HG02870 (cell line): ENCODE results near the gene DOC2A.
A peak's percentile ranks its signal among the peaks of the same experiment; 100 is the strongest.

ENCODE experiments used
- ATAC-seq: cut with Tn5 transposase; IDR thresholded peaks from one replicate; pipeline ENCODE4 v1.9.1; 2021; ENCODE audit warnings: mild to moderate bottlenecking, moderate library complexity; ENCODE audit not compliant: unreplicated experiment

The DOC2A gene

DNA sequence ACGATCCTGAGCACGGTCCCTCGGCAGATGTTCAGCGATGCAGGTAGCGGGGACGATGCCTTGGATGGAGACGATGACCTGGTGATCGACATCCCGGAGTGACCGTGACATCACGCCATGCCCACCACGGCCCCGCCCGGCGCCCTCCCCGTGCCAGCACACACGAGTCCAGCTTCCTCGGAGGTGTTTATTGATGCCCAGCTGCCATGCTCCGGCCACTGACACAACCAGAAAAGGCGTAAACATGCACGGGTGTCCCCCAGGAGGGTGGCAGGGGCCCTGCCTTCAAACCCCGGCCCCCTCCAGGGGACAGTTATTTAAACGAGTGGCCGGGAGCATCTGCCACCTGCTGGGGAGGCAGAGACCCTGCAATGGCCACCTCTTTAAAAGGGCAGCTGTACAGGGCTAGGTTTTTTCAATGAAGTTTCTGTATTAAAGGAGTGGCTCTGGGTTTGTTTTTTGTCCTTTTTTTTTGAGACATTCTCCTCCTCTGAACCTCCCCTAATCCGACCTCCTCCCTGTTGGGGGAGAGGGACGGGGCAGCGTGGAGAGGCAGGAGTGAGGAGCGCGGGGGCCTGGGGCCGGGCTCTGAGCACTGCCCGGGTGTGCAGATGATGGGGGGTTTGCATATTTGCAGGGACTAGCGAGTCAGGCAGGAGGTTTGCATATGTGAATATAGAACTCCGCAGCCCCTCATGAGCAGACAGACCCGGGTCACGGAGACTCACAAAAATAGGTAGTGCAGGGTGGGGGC is 5.3 kb downstream of the DOC2A start:
- ATAC-seq, result no peak

DNA sequence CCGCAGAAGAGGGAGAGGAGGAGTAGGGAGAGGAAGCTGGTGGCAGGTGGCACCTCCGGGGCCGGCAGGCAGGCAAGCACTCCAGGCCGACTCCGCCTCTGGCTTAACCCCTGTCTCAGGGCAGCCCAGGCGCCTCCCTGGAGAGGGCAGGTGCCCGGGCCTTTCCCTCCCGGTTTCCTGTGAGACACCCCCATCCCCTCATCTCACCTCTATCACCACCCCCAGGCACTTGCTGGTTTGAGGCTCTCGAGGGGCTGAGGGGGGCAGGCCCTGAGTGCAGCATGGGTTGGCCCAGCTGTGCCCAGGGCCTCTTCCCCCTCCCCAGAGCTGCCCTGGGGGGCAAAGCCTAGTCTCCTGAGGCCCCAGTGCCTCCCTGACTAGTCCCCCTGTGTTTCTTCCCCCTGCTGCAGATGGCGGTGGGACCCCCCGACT is 6.0 kb downstream of the DOC2A start:
- ATAC-seq, result no peak

DNA sequence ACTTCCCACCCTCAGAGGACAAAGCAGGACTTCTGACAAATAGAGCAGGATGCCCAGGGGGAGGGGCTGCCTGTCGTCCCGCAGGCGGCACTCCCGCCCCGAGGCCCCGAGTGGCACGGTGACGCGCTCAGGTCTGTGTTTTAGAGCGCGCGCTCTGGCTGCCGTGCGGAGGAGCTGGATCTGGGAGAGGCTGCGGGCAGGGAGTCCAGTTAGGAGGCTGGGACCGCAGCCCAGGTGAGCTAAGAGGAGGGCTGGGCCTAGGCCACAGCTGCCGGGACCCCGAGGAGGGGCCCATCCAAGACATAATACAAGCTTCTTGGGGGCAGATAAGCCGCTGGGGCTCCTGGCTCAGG is 6.4 kb downstream of the DOC2A start:
- no peak for ATAC-seq

DNA sequence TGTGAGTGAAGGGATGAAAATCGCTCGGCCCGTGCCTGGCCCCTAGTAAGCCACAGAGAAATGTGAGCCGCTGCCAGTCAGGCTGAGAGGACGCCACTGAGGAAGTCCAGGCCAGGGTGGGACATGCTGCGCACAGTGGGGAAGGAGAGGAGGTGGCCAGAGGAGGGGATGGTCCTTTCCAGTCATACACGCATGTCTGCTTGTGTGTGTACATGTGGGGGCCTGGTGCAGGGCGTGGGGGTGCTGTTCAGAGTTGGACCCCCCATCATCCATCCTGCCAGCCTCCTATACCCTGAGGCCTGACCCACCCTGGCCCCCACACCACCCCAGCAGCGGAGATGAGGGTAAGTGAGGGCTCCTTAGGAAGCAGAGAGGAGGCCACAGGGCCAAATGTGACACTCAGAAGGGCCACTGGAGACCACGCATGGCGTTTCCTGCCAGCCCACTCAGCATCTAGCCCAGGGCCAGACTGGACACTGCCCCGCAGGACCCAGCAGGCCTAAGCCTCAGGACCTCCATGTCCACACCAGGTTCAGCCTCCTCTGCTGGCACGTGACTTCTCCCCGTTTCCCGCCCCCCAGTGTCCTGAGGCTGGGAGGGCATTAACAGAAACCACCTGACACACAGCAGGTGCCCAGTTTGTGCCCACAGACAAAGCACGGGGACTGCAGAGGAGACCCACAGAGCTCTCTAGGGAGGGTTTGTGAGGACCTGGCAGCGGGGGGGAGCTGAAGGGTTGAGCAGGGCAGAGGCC is 7.0 kb downstream of the DOC2A start:
- no peak for ATAC-seq

DNA sequence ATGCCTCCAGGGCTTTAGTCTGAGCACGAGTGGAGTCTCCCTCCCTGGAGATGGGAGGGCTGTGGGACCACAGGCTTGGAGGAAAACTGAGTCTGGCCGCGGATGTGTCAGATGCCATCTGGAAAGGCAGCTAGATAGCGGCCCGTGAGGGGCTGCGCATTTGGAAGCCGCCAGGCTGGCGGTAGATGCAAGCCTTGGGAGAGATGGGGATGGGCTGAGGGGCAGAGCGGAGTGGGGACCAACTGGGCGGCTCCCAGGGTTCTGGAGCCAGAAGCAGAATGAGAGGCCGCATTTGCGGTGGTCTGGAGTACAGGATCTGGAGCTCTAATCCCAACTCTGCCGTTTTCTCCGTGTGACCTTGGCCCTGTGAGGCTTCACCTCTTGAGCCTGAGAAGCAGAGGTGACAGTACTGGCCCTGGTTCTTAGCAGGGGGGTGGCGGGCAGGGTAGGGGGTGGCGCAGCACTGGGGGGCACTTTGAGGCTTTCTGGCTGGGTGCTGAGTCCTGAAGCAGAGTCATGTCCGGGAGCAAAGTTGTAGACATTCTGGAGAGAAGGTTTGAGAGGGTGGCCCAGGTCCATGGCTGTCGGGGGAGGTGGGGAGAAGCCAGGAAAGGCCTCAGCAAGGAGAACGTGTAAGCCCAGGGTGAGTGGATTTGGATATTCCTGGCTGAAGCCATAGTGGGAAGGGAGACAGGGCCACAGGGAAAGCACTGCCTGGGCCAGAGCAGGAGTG is 8.0 kb downstream of the DOC2A start:
- ATAC-seq, result no peak

DNA sequence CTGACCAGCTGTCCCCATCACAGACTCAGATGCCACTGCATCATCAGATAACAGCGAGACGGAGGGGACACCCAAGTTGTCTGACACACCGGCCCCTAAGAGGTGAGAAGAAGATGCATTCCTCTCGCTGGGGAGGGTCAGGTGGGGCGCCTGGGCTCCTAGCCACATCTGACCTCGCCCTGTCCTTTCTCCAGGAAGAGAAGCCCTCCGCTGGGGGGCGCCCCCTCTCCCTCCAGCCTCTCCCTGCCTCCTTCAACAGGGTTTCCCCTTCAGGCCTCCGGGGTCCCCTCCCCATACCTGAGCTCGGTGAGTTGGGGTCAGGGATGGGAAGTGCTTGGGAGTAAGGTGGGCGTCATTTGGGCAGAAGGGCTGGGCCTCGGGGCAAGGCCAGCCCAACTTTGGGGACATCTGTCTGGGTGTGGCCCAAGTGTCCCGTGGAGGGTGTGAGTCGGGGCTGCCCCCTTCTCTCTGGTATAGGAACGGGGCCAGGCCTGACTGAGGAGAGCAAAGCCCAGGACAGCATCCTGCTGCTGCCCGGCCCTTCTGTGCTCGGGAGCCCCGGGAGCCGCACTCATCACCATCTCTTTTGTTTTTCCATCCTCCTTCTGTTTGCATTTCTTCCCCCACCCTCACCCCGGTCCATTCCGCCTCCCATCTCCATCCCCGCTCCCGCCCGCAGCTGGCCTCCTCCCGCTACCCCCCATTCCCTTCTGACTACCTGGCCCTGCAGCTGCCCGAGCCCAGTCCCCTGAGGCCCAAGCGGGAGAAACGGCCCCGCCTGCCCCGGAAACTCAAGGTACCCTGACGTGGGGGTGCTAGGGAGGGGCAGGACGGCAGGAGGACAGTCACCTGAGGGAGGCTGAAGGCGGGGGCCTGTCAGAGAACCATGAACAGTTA is 9.8 kb downstream of the DOC2A start:
- ATAC-seq, result no peak

DNA sequence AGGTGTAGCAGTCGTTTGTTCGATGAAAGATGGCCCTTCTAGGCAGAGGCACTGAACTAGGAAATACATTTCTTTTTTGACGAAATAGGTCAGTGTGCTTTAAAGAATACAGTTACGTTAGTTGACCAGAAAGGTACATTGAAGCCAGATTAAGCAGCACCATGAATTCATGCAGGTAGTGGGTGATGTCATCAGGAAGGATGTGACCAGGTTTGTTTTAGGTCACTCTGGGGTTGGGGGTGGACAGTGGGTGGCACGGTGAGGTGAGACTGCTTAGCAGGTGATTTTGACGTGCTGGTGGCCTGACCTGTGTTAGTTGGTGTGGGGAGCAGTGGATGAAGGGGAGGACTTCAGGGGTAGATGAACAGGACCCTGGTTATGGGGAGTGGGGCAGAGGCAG is 11.2 kb downstream of the DOC2A start:
- no peak for ATAC-seq

DNA sequence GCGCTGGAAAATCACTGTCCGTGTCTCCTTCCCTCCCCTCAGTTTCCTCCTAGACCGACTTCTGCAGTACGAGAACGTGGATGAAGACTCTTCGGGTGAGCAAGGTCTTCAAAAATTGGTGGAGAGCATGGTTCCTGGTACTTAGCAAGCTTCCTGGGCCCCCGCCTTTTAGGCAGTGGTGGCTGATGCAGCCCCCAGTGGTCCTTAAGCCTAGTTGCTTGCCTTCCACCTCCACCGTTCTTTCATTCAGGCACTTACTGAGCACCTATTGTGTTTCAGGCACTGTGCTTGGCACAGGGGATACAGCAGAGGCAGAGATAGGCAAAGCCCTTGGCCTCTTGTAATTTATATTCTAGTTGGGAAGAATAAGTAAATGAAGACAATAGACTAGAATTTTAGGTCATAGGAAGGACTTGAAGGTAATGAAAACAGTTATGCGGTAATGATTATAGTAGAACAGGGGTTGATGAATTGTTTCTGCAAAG is 14.0 kb downstream of the DOC2A start:
- ATAC-seq, result no peak

DNA sequence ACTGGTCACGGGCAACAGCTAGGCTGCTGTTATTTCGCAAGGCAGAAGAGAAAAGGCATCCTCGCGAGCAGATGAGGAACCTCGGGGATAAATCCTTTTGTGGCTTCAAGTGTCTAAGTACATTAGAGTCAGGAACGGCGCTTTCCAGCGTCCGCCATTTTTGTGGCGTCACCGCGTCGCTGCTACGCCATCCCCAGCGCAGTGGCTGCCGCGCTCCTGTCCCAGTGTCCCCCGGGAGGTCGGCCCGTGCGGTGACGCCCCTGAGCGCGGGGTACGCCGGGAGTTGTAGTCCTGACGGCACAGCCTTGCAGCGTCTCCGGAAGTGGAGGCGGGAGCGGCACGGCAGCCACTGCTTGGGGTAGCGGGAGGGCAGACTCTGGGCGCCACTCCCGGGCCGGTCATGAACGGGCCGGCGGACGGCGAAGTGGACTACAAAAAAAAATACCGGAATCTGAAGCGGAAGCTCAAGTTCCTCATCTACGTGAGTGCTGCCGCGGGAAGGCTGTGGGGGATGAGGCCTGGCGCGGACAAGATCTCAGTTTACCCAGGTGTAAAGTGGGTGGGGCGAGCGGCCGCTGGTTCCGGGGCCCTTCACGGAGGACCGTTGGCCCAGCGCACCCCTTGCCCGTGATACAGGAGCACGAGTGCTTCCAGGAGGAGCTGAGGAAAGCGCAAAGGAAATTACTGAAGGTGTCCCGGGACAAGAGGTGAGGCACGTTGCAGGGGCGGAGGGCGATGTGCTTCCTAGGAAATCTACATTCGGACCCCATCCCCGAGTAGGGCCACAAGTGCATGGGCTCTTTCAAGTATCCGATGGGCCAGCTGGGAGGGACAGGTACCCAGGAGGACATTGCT is 14.7 kb downstream of the DOC2A start, which contains the start of gene INO80E:
Gene INO80E (plus strand): TSS at position 331 of the 855 bp plus-strand sequence. CDS start 70 bp downstream, at position 401.
- ATAC-seq, result peak; percentile 84

DNA sequence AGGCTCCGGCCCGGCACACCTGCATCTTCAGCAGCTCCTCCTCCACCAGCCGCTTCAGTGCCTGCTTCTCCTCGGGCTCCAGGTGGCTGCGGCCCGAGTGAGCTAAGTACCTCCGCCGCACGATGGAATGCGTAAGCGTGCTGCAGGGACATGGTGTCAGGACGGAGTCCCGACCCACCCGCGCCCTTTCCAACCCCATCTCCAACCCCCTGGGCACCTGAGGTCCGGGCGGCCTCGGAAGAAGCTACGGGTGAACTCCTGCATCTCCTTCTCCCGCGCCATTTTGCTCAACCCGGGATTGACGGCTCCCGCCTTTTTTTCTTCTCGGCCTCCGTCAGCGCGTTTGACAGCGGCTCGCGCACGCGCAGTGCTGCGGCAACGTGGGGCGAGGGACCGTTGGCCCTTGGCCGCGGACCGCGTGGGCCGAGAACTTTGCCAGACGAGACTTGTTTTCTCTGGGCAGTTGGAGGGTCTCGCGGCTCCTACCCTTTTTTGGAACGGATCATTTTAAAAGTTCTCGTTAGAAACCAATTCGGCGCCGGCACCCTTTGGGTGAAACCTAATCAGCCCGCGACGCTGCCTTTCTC is 15.4 kb downstream of the DOC2A start, which contains the start of gene HIRIP3:
Gene HIRIP3 (minus strand): TSS at position 294 of the 587 bp plus-strand sequence. CDS start 12 bp downstream, at position 282.
- peak; percentile 44 for ATAC-seq

DNA sequence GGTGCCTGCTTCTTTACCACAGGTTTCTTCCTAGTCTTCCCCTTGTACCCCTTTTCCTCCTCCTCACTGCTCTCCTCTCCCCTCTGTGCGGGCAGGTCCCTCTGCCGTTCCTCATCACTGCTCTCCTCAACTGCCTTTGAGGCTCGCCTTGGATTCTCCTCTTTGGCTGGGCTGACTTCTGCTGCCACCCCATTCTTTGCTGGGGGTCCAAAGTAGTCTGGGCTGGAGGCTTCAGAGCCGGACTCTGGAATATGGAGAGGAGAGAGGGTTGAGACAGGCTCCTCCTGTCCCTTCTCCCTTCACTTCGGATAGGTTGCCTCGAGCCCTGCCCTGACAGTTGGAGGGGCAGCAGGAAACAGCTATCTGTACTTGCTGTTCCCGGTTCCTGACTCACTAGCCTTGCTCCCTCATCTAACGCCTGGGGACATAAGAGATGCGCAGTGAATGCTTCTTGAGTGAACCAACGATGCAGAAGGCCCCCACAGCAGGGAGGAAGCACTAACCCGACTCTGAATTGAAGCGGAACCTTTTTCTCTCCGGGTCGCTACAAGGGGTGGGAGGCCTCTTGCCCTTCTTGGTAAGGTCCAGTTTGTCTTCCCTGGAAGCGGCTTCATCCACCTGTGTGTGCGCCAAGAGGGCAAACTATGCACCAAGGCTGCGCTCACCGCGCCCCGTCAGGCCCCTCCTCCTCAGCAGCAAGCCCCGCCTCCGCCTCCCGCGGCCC is 16.1 kb downstream of the DOC2A start:
- ATAC-seq, result no peak

DNA sequence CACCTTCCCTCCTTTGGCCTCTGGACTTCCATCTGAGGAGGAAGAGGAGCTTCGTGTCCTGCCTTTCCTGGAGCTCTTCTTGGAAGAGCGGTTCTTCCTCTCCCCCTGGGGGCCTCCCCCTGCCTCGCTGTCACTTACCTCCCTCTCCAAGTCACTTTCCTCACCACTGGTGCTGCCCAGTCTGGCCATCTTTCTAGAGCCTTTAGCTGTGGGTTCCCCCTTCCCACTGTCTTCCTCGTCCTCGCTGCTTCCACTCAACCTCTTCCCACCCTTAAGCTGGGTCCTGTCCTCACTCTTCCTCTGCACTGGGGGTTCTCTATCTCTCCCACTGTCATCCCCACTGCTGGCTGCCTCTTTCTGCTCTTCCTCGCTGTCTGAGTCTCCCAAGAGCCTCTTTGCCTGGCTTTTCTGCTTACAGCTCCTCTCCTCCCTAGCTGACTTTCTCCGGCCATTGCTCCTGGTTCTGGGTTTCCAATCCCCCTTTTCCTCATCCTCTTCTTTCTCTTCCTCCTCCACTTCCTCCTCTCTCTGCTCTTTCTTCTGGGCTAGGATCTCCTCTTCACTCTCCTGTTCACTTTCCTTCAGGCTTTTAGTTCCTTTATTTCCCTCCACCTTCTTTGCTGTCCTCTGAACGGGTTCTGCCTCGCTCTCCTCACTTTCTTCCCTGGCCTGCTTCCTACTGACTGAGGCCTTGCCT is 16.8 kb downstream of the DOC2A start:
- ATAC-seq, result no peak

DNA sequence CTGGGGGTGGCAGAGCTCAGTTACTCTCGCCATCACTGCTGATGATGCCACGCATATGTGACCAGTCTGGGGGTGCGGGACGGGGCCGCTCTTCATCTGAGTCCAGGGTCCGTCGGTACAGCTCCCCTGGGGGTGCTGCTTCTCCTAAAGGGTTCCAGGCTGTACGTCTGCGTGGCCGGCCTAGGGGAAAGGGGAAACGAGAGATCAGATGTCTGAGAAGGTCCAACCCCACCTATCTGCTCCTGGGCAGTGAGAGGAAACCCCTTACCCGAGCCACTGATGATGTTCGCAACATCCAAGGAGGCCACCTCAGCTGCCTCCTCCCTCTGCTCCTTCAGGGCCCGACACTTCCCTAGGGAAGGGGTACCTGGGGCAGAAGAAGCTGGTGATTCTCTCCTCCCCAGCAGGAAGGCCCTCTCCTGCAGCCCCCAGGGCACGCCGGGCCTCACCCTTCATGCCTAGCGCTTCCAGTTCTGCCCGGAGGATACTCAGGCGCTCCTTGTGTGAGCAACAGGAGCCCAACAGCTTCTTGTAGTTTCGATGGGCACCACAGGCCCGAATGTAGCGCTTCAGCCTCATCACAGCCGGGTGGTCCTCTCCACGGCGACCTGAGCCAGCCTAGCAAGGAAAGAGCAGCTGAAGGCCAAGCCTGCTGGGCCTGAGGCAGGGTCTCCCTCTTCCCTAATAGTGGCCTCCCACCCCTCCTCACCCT is 17.5 kb downstream of the DOC2A start:
- no peak for ATAC-seq

DNA sequence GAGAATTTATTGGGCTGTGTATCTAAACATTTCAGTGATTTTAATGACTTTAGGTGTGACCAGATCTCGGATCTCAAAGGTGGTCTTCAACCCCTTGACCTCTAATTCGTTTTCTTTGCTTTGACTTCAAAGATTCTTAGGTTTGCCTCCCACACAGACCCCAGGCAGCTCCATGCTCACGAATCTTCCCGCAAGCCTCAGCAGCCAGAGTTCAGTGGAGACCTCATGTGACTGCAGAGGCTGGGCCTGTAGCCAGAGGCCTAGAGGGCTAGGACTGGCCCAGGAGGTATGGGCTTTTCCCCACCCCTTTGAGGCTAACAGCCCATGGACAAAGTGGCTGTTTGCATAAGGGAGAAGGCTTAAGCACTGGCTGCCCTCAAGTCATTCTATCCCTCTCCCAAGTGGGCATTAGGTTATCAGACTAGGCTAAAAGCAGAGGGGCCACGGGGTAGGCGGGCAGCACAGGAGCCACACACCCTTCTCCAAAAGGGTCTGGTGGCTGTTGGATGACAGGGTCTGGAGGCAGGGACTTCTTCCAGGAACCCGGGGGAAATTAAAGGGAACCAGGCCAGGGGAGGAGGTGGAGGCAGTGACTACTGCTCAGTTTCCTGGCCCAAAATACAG is 18.4 kb downstream of the DOC2A start:
- no peak for ATAC-seq

DNA sequence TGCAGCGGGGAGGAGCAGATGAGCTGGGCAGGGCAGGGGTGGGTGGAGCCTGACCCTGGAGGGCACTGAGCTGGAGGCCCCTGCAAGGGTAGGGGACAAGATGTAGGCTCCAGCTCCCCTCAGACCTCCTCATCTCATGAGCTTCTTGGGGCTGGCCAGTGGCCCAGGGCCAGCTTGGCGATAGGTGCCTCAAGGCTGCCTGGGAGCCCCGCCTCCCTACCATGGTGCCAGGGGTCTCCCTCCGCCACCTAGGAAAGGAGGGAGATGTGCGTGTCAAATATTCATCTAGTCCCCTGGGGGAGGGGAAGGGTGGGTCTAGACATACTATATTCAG is 19.3 kb downstream of the DOC2A start:
- ATAC-seq, result no peak

DNA sequence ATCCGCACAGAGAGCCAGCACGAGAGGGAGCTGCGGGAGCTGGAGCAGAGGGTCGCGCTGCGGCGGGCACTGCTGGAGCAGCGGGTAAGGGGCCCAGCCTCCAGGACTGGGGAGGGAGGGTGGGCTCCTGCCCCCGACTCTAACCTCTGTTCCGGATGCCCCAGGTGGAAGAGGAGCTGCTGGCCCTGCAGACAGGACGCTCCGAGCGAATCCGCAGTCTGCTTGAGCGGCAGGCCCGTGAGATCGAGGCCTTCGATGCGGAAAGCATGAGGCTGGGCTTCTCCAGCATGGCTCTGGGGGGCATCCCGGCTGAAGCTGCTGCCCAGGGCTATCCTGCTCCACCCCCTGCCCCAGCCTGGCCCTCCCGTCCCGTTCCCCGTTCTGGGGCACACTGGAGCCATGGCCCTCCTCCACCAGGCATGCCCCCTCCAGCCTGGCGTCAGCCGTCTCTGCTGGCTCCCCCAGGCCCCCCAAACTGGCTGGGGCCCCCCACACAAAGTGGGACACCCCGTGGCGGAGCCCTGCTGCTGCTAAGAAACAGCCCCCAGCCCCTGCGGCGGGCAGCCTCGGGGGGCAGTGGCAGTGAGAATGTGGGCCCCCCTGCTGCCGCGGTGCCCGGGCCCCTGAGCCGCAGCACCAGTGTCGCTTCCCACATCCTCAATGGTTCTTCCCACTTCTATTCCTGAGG is 19.8 kb downstream of the DOC2A start:
- ATAC-seq, result no peak
